ENCODE data around the gene FREM1. TPM values are rescaled to one million over a fixed set of nuclear protein-coding genes. Genes with fewer than 3 reads are reported as not detected.
A peak's percentile ranks its signal among the peaks of the same experiment; 100 is the strongest.

Gene FREM1
- total and polyA plus RNA-seq, 7 experiments from 2014 or later: 0.24 to 0.86 TPM; not detected in 5

DNA sequence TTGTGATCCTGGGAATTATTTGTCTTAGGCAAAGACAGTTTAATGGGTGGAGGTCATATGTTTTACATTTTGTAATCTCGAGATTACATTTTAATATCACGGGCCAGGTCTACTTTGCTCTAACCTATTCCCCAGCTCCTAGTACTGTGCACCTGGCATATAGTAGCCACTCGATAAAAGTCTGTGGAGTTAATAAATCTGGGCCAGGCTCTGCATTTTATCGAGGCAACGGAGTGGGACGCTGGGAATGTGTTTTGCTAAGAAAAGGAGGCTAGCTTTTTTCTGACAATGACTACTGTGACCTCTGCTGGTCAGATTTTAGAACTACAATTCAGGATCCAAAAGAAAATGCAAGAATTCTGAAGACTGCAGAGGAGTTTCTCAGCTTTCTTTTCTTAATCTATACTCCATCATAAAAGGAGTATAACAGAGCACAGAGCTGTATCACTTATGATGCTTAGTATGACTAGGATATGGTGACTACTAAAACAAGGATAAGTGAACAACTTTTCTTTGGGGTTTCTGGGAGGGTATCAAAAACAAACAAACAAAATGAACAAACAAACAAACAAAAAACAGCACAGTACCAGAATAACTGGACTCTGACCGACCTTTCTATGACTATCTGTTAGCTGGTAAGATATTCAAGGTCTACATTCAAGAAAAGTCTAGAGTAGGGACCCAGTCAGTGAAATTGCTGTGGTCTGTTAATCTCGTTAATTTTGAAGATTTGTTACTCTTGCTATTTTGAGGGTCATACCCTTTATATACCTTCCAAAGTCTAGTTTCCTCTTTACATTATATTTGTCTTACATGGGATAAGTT is 141.6 kb downstream of the FREM1 start:
- Mint-ChIP-seq H3K4me1 (no peaks in the 10 kb centered on the region), H3K27ac (no peak overlapping the region), H3K27me3 (peaks cover 8 to 40% (median 17%) of the 10 kb centered on the region in 5 donors), H3K9me3 (peaks cover 0 to 1% (median 0%) of the 10 kb centered on the region in 11 donors), H3K36me3 (no peaks in the 10 kb centered on the region), H3K4me3 (no peak overlapping the region)
- Histone ChIP-seq H3K27me3 (ENCODE audit: control insufficient read depth in 2 of 2, insufficient read depth in 2 of 2, low read length in 2 of 2) (peaks cover 0 to 5% of the 10 kb centered on the region in 2 donors), H3K4me1 (ENCODE audit: control insufficient read depth in 2 of 2, insufficient read depth in 2 of 2, low read length in 2 of 2) (no peaks in the 10 kb centered on the region), H3K27ac (ENCODE audit: low read depth, low read length) (no peak overlapping the region), H3K4me3 (ENCODE audit: low read length) (no peak overlapping the region), H3K9me3 (ENCODE audit: control insufficient read depth in 2 of 3, low read length in 3 of 3) (no peaks in the 10 kb centered on the region), H3K36me3 (ENCODE audit: control insufficient read depth in 2 of 3, insufficient read depth in 3 of 3, low read length in 3 of 3) (no peaks in the 10 kb centered on the region)
- POLR2A ChIA-PET: no interaction called here
- CTCF ChIA-PET: interaction anchor here (0.8 to 4.6 kb wide), 6 partner anchors 10 to 153 kb away, joined by 3 to 29 read pairs (median 4); no protein-coding TSS in a partner anchor
- ATAC-seq (no peak), DNase-seq (peak in 5 of 9 donors; percentile 24 to 35 (median 28))
- intact Hi-C loops (cut with micrococcal nuclease): loop anchor here (1.0 to 5.0 kb wide), 5 partner anchors 152 to 1341 kb away; no protein-coding TSS in a partner anchor

DNA sequence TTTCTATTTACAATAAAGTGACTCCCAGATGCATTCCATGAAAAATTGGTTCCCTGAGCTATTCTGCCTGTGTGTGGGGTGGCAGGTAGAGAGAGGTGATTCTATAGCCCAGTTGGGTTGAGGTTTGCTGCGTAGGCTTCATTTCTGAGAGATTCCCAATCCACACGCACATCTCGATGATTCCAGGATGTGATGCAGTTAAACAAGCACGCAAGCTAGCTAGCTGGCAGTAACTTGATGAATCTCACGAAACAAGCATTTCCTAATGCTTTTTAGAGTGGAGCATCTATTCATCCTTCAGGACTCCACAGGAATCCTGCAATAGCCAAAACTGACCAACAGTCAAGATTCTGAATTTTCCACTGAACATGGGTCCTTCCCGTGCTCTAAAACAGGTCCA is 143.9 kb downstream of the FREM1 start:
- POLR2A ChIA-PET: no interaction called here
- CTCF ChIA-PET: interaction anchor here (0.6 to 4.6 kb wide), 4 partner anchors 18 to 651 kb away, joined by 3 to 29 read pairs (median 3); no protein-coding TSS in a partner anchor
- DNase-seq (no peak), ATAC-seq (no peak)
- intact Hi-C loops (cut with micrococcal nuclease): loop anchor here (5.0 kb wide), 2 partner anchors 371 to 1339 kb away; no protein-coding TSS in a partner anchor
- Mint-ChIP-seq H3K4me3 (no peak overlapping the region), H3K27ac (no peak overlapping the region), H3K27me3 (peaks cover 8 to 44% (median 14%) of the 10 kb centered on the region in 5 donors), H3K36me3 (no peaks in the 10 kb centered on the region), H3K9me3 (peaks cover 0 to 1% (median 0%) of the 10 kb centered on the region in 11 donors), H3K4me1 (no peaks in the 10 kb centered on the region)
- no peaks in the 10 kb centered on the region for H3K9me3 ChIP-seq (ENCODE audit: control insufficient read depth in 2 of 3, low read length in 3 of 3)
- H3K4me1 ChIP-seq (ENCODE audit: control insufficient read depth in 2 of 2, insufficient read depth in 2 of 2, low read length in 2 of 2): no peaks in the 10 kb centered on the region
- no peak overlapping the region for H3K27ac ChIP-seq (ENCODE audit: low read depth, low read length)
- H3K27me3 ChIP-seq (ENCODE audit: control insufficient read depth in 2 of 2, insufficient read depth in 2 of 2, low read length in 2 of 2): peaks cover 0 to 5% of the 10 kb centered on the region in 2 donors
- no peaks in the 10 kb centered on the region for H3K36me3 ChIP-seq (ENCODE audit: control insufficient read depth in 2 of 3, insufficient read depth in 3 of 3, low read length in 3 of 3)
- no peak overlapping the region for H3K4me3 ChIP-seq (ENCODE audit: low read length)

GRCh38 chr9:14761584-14761983 is 148.6 kb downstream of the FREM1 start:
- DNase-seq: no peak
- H3K36me3 ChIP-seq (ENCODE audit: control insufficient read depth in 2 of 3, insufficient read depth in 3 of 3, low read length in 3 of 3): no peaks in the 10 kb centered on the region
- intact Hi-C loops (cut with micrococcal nuclease): no loop called here
- H3K27ac Mint-ChIP-seq: no peak overlapping the region
- H3K4me1 Mint-ChIP-seq: no peaks in the 10 kb centered on the region
- no peaks in the 10 kb centered on the region for H3K36me3 Mint-ChIP-seq
- H3K9me3 ChIP-seq (ENCODE audit: control insufficient read depth in 2 of 3, low read length in 3 of 3): no peaks in the 10 kb centered on the region
- no peak overlapping the region for H3K4me3 Mint-ChIP-seq
- peaks cover 3 to 20% (median 13%) of the 10 kb centered on the region in 5 donors for H3K27me3 Mint-ChIP-seq
- peaks cover 0 to 1% (median 0%) of the 10 kb centered on the region in 11 donors for H3K9me3 Mint-ChIP-seq
- H3K4me3 ChIP-seq (ENCODE audit: low read length): no peak overlapping the region
- no peaks in the 10 kb centered on the region for H3K27me3 ChIP-seq (ENCODE audit: control insufficient read depth in 2 of 2, insufficient read depth in 2 of 2, low read length in 2 of 2)
- no peaks in the 10 kb centered on the region for H3K4me1 ChIP-seq (ENCODE audit: control insufficient read depth in 2 of 2, insufficient read depth in 2 of 2, low read length in 2 of 2)
- no peak overlapping the region for H3K27ac ChIP-seq (ENCODE audit: low read depth, low read length)
- POLR2A ChIA-PET: no interaction called here
- no peak for ATAC-seq
- CTCF ChIA-PET: no interaction called here

- no peak overlapping the region for H3K27ac ChIP-seq (ENCODE audit: low read depth, low read length)
- DNase-seq: no peak
- H3K27me3 Mint-ChIP-seq: peaks cover 3 to 21% (median 13%) of the 10 kb centered on the region in 5 donors
- no peaks in the 10 kb centered on the region for H3K36me3 ChIP-seq (ENCODE audit: control insufficient read depth in 2 of 3, insufficient read depth in 3 of 3, low read length in 3 of 3)
- intact Hi-C loops (cut with micrococcal nuclease): no loop called here
- no peak overlapping the region for H3K4me3 Mint-ChIP-seq
- H3K27ac Mint-ChIP-seq: no peak overlapping the region
- H3K36me3 Mint-ChIP-seq: no peaks in the 10 kb centered on the region
- no peaks in the 10 kb centered on the region for H3K4me1 Mint-ChIP-seq
- CTCF ChIA-PET: no interaction called here
- POLR2A ChIA-PET: no interaction called here
- H3K4me3 ChIP-seq (ENCODE audit: low read length): no peak overlapping the region
- no peak for ATAC-seq
- no peaks in the 10 kb centered on the region for H3K4me1 ChIP-seq (ENCODE audit: control insufficient read depth in 2 of 2, insufficient read depth in 2 of 2, low read length in 2 of 2)
- peaks cover 0 to 1% (median 0%) of the 10 kb centered on the region in 11 donors for H3K9me3 Mint-ChIP-seq
- H3K9me3 ChIP-seq (ENCODE audit: control insufficient read depth in 2 of 3, low read length in 3 of 3): no peaks in the 10 kb centered on the region
- no peaks in the 10 kb centered on the region for H3K27me3 ChIP-seq (ENCODE audit: control insufficient read depth in 2 of 2, insufficient read depth in 2 of 2, low read length in 2 of 2)
Measured at GRCh38 chr9:14760060-14760459, 150.2 kb downstream of the FREM1 start.

DNA sequence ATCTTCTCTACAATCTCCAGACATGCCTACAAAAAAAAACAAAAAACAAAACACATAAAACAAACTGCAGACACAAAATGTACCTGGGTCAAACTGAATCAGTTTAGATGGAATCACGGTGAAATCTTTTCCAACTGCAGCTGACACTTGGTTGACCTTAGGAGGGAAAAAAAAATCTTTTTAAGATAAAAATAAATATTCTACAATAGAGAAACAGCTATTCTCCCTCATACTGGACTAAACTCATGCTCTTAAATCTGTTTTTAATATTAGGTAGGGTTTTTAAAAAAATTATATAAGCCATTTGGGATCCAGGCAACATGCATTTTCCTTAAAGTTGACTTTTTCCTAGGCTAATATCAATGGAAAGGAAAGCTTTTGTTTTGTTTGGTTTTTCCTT is 153.9 kb downstream of the FREM1 start:
- H3K9me3 Mint-ChIP-seq: no peaks in the 10 kb centered on the region
- ATAC-seq (no peak), DNase-seq (no peak)
- intact Hi-C loops (cut with micrococcal nuclease): no loop called here
- H3K4me1 ChIP-seq (ENCODE audit: control insufficient read depth in 2 of 2, insufficient read depth in 2 of 2, low read length in 2 of 2): no peaks in the 10 kb centered on the region
- H3K9me3 ChIP-seq (ENCODE audit: control insufficient read depth in 2 of 3, low read length in 3 of 3): no peaks in the 10 kb centered on the region
- H3K4me1 Mint-ChIP-seq: no peaks in the 10 kb centered on the region
- ChIA-PET POLR2A (no interaction called here), CTCF (interaction anchor here (1.0 kb wide), 1 partner anchor 12 kb away, joined by 3 read pairs; no protein-coding TSS in a partner anchor)
- H3K27me3 Mint-ChIP-seq: peaks cover 11 to 23% (median 15%) of the 10 kb centered on the region in 5 donors
- no peak overlapping the region for H3K27ac ChIP-seq (ENCODE audit: low read depth, low read length)
- no peak overlapping the region for H3K4me3 ChIP-seq (ENCODE audit: low read length)
- H3K36me3 Mint-ChIP-seq: no peaks in the 10 kb centered on the region
- H3K27me3 ChIP-seq (ENCODE audit: control insufficient read depth in 2 of 2, insufficient read depth in 2 of 2, low read length in 2 of 2): no peaks in the 10 kb centered on the region
- H3K4me3 Mint-ChIP-seq: no peak overlapping the region
- H3K27ac Mint-ChIP-seq: no peak overlapping the region
- no peaks in the 10 kb centered on the region for H3K36me3 ChIP-seq (ENCODE audit: control insufficient read depth in 2 of 3, insufficient read depth in 3 of 3, low read length in 3 of 3)

GRCh38 chr9:14752871-14753270 is 157.4 kb downstream of the FREM1 start:
- ATAC-seq: no peak

More at GRCh38 chr9:14752871-14753270, 157.4 kb downstream of the FREM1 start:
- H3K27ac ChIP-seq (ENCODE audit: low read depth, low read length): no peak overlapping the region
- no peaks in the 10 kb centered on the region for H3K9me3 Mint-ChIP-seq
- ChIA-PET POLR2A (no interaction called here), CTCF (no interaction called here)
- H3K36me3 ChIP-seq (ENCODE audit: control insufficient read depth in 2 of 3, insufficient read depth in 3 of 3, low read length in 3 of 3): no peaks in the 10 kb centered on the region
- DNase-seq: no peak
- H3K4me3 ChIP-seq (ENCODE audit: low read length): no peak overlapping the region
- no peak overlapping the region for H3K27ac Mint-ChIP-seq
- no peaks in the 10 kb centered on the region for H3K36me3 Mint-ChIP-seq
- H3K4me1 ChIP-seq (ENCODE audit: control insufficient read depth in 2 of 2, insufficient read depth in 2 of 2, low read length in 2 of 2): peaks cover 0 to 4% of the 10 kb centered on the region in 2 donors
- H3K27me3 ChIP-seq (ENCODE audit: control insufficient read depth in 2 of 2, insufficient read depth in 2 of 2, low read length in 2 of 2): no peaks in the 10 kb centered on the region
- peaks cover 27 to 45% (median 29%) of the 10 kb centered on the region in 5 donors for H3K27me3 Mint-ChIP-seq
- intact Hi-C loops (cut with micrococcal nuclease): no loop called here
- H3K4me1 Mint-ChIP-seq: peaks cover 3 to 25% (median 21%) of the 10 kb centered on the region in 7 donors
- H3K4me3 Mint-ChIP-seq: no peak overlapping the region
- no peaks in the 10 kb centered on the region for H3K9me3 ChIP-seq (ENCODE audit: control insufficient read depth in 2 of 3, low read length in 3 of 3)
